A673 (cell line): ENCODE data around the gene PRKAG2. TPM values are rescaled to one million over a fixed set of nuclear protein-coding genes. Genes with fewer than 3 reads are reported as not detected.
A peak's percentile ranks its signal among the peaks of the same experiment; 100 is the strongest.

ENCODE experiments used
- BruUV-seq: library from RNA; stranded (reverse); fragments of 400-500 nt; replicated peaks from 2 replicates; lab custom pipeline; 2021; lab: Mats Ljungman, UMichigan
- CTCF ChIA-PET: fragments of 300-600 bp; sonication (Branson Sonifier 250); formaldehyde crosslinking; loops from one replicate; lab custom pipeline; 2022; ENCODE audit warnings: antibody characterized with exemption; lab: Charles Lee
- POLR2A ChIA-PET: fragments of 300-600 bp; sonication (Branson Sonifier 250); formaldehyde crosslinking; loops from one replicate; lab custom pipeline; 2022; ENCODE audit warnings: antibody characterized with exemption; ENCODE audit not compliant: low non-redundant PET; lab: Charles Lee
- DNase-seq: peaks from one replicate; pipeline ENCODE4 v3.0.0-alpha.2; 2015; ENCODE audit warnings: low spot score
- H3K27ac ChIP-seq: fragments of 200-600 bp; sonication (generic); 2 replicates; pipeline ENCODE4 v1.5.1; 2016; ENCODE audit warnings: mixed run types, low read depth, mild to moderate bottlenecking, mixed read lengths, antibody characterized with exemption, low read length; ENCODE audit not compliant: poor library complexity, severe bottlenecking
- H3K27me3 ChIP-seq: fragments of 200-600 bp; sonication (generic); replicated peaks from 2 replicates; pipeline ENCODE4 v1.6.1; 2017; ENCODE audit warnings: mixed run types, low read depth, mild to moderate bottlenecking, mixed read lengths, antibody characterized with exemption, low read length; ENCODE audit not compliant: insufficient read depth, poor library complexity
- H3K36me3 ChIP-seq: fragments of 200-600 bp; sonication (generic); 2 replicates; pipeline ENCODE4 v1.6.1; 2016; ENCODE audit warnings: mixed run types, mild to moderate bottlenecking, mixed read lengths, antibody characterized with exemption, low read length; ENCODE audit not compliant: insufficient read depth, poor library complexity, severe bottlenecking
- H3K4me1 ChIP-seq: fragments of 200-600 bp; sonication (generic); 2 replicates; pipeline ENCODE4 v1.6.1; 2017; ENCODE audit warnings: mixed run types, mild to moderate bottlenecking, mixed read lengths, antibody characterized with exemption, low read length; ENCODE audit not compliant: insufficient read depth, poor library complexity, severe bottlenecking
- H3K4me3 ChIP-seq: fragments of 200-600 bp; sonication (generic); 2 replicates; pipeline ENCODE4 v1.5.1; 2016; ENCODE audit warnings: low read depth, mixed run types, mild to moderate bottlenecking, mixed read lengths, low read length; ENCODE audit not compliant: poor library complexity, severe bottlenecking
- H3K9me3 ChIP-seq: fragments of 200-600 bp; sonication (generic); 2 replicates; pipeline ENCODE4 v1.6.1; 2016; ENCODE audit warnings: mixed run types, low read depth, mild to moderate bottlenecking, mixed read lengths, antibody characterized with exemption, low read length; ENCODE audit not compliant: poor library complexity, severe bottlenecking
- CTCF ChIP-seq: fragments of 300-800, 200-600 bp; sonication (generic); conservative IDR thresholded peaks from 2 replicates; pipeline ENCODE4 v1.5.1; 2017; ENCODE audit warnings: low read depth, mild to moderate bottlenecking, antibody characterized with exemption, low read length, moderate library complexity, mixed read lengths
- EZH2 ChIP-seq: fragments of 200-600 bp; sonication (generic); IDR thresholded peaks from 2 replicates; pipeline ENCODE4 v1.6.1; 2017; ENCODE audit warnings: borderline replicate concordance, low read depth, mild to moderate bottlenecking, mixed read lengths, antibody characterized with exemption, low read length; ENCODE audit not compliant: poor library complexity, severe bottlenecking
- intact Hi-C: fragments of 100-400 bp; cut with micrococcal nuclease; formaldehyde crosslinking; loops from one replicate; pipeline ENCODE4 v1.10.0; 2022; ENCODE audit not compliant: unreplicated experiment
- total RNA-seq: library from RNA; stranded (reverse); gene quantifications from 2 replicates; pipeline ENCODE4 v1.2.3, GENCODE V29; 2021

The PRKAG2 gene
- total RNA-seq, 1 experiment from 2014 or later, result 11.6 TPM

- DNase-seq, result peak; percentile 32
- ChIA-PET POLR2A (no interaction called here), CTCF (no interaction called here)
- Histone ChIP-seq H3K36me3 (no peaks in the 10 kb centered on the region), H3K9me3 (no peaks in the 10 kb centered on the region), H3K27me3 (no peaks in the 10 kb centered on the region), H3K27ac (no peak overlapping the region), H3K4me1 (peaks cover 6% of the 10 kb centered on the region), H3K4me3 (no peak overlapping the region)
- no TSS peak for BruUV-seq
- TF ChIP-seq CTCF (peak; percentile 43), EZH2 (no peak)
- intact Hi-C loops, result no loop called here
Observed at GRCh38 chr7:151626422-151627115, 250.3 kb downstream of the PRKAG2 start.

- no peaks in the 10 kb centered on the region for H3K9me3 ChIP-seq
- H3K36me3 ChIP-seq, result no peaks in the 10 kb centered on the region
- DNase-seq, result no peak
- no peaks in the 10 kb centered on the region for H3K27me3 ChIP-seq
- peaks cover 3% of the 10 kb centered on the region for H3K4me1 ChIP-seq
- no peak for TF ChIP-seq CTCF
- no peak for TF ChIP-seq EZH2
- intact Hi-C loops, result no loop called here
- CTCF ChIA-PET, result no interaction called here
- no TSS peak for BruUV-seq
- no peak overlapping the region for H3K4me3 ChIP-seq
- H3K27ac ChIP-seq, result no peak overlapping the region
- POLR2A ChIA-PET, result no interaction called here
Observed at GRCh38 chr7:151625606-151626005, 251.3 kb downstream of the PRKAG2 start.

- ChIA-PET CTCF (no interaction called here), POLR2A (no interaction called here)
- Histone ChIP-seq H3K4me3 (no peak overlapping the region), H3K27me3 (no peaks in the 10 kb centered on the region), H3K9me3 (no peaks in the 10 kb centered on the region), H3K4me1 (no peaks in the 10 kb centered on the region), H3K36me3 (no peaks in the 10 kb centered on the region), H3K27ac (no peak overlapping the region)
- intact Hi-C loops, result no loop called here
- DNase-seq, result no peak
- TF ChIP-seq CTCF (no peak), EZH2 (no peak)
- BruUV-seq, result no TSS peak
Observed at GRCh38 chr7:151624246-151624928, 252.5 kb downstream of the PRKAG2 start.
